HG03457 (cell line): ENCODE measurements around the gene ZNF783.
"Not testable (repeated sequence)": the region's sequence is repeated elsewhere in the genome, so short reads cannot be mapped to it uniquely, and the experiment has no call there.

Experiments used
- ATAC-seq: cut with Tn5 transposase; IDR thresholded peaks from one replicate; pipeline ENCODE4 v1.9.1; 2021; ENCODE audit warnings: moderate number of reproducible peaks; ENCODE audit not compliant: unreplicated experiment

Gene ZNF783

DNA sequence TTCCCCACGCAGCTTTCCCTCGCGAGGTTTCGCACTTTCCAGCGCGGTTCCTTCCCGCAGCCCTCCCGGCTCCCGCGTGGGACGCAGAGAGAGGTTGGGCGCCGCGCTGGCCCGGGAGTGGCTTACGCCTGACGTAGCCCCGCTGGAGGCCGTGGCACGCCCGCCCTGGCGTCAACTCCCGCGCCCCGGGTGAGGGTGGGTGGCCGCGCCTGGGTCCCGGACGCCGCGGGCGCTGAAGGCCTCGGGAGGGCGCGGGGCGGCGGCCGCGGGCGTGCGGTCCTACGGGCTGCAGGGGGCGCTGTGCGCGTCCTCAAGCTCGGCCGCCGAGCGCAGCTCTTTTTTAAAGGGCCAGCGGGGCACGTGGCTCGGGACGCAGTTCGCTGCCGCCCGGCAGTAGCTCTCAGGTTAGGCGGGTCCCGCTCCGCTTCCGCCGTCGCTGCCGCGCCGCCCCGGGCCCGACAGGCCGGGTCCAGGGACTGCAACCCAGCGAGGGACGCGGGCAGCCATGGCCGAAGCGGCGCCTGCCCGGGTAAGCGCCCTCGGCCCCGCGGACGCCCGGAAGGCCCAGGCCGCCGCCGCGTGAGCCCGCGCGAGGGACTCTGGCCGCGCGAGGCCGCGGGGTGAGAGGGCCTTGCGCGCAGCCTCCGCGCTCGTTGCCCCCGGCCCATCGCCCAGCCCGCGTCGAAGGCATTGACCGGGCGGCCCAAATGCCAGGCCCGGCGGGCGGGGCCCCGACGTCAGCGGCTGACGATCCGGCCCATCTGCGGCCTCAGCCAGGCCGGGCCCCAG, at the start of gene ZNF783:
Gene ZNF783 (plus strand): TSS at position 368 of the 789 bp plus-strand sequence. CDS start 138 bp downstream, at position 506.
- peak; percentile 73 for ATAC-seq

DNA sequence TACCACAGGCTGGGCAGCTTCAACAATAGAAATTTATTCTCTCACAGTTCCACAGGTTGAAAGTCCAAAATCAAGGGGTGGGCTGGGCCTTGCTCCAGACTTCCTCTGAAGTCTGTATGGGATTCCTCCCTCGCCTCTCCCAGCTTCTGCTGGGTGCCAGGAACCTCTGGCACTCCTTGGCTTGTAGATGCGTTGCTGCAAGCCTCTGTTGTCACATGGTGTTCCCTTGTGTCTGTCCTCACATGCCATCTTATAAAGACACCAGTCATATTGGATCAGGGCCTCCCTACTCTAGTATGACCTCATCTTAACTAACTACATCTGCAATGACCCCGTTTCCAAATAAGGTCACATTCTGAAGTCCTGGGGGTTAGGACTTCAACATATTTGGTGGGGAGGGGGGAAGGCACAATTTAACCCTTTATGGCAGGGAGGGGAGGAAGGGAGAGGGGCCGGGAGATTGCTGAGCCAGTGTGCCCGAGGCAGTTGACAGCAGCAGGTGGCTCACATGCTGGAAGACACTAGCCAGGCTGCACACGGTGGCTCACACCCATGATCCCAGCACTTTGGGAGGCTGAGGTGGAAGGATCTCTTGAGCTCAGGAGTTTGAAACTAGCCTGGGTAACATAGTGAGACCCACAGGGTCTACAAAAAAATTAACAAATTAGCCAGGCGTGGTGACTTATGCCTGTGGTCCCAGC, 47.8 kb upstream of the ZNF783 start:
- ATAC-seq: no peak

DNA sequence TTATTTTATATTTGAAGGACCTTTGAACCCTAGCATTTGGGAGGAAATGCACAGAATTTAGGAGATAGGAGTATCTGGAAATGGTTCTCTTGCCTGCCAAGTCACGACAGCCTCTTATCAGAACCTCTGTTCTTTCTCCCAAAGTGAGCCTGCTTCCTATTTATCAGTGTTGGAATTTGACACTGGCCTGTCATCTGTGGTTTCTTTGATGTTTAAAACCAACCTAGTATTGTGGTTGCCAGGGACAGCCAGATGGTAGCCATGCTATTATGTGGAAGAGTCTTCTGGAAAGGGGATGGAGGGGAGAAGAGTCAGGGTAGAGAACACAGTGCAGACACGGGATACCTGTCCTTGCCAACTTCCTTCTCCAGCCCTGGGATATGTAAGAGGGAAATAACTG, 45.6 kb upstream of the ZNF783 start:
- ATAC-seq: no peak

DNA sequence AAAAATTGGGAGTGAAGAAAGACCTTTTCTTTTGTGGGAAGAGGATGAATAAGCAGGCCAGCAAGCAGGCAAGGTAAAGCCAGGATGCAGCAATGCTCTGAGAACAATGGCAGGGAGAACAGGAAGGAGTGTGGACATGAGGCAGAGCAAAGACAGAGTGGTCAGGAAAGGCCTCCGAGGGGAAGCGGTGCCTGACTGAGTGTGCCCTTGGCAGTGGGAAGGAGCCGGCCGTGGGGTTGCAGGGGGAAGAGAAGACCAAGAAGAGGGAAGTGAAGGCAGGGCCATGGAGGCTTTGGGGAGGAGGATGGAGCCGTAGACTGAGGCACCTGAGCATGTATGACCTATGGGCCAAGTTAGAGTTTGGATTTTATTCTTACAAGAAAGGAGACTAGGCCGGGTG, 44.4 kb upstream of the ZNF783 start:
- no peak for ATAC-seq

DNA sequence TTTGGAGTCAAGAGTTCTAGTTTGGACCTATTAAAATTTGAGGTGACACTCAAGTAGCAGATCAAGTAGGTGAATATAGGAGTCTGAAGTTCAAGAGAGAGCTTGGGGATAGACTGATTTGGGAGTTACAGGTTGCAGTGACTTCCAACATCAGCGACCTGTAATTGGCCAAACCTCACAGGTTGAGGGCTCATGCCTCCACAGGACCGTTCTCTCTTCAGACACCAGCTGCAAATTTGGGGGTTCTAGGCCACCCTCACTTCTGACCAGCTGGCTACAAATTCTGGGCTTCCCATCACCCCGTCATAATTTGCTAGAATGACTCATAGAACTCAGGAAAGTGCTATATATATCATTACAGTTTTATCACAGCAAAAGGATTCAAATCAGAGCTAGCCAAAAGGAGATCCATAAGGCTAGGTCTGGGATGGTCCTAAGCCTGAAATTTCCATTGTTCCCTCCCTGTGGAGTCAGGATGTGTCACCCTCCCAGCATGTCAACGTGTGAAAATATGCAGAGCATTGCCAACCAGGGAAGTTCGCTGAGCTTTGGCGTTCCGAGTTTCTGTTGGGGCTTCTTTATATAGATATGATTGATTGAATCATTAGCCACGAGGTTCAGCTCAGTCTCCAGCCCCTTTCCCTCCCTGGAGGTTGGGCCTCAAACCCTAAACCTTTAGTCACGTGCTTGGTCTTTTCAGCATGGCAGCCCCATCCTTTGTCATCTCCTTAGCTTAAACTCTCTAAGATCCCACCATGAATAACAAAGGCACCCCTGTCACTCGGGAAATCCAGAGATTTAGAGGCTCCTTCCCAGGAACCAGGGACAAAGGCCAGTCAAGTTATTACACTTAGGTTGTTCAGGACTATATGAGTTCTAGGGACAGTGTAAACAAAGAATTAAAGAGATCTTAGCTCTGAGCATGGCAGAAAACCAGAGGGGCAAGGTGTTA, 43.3 kb upstream of the ZNF783 start:
- ATAC-seq: no peak

DNA sequence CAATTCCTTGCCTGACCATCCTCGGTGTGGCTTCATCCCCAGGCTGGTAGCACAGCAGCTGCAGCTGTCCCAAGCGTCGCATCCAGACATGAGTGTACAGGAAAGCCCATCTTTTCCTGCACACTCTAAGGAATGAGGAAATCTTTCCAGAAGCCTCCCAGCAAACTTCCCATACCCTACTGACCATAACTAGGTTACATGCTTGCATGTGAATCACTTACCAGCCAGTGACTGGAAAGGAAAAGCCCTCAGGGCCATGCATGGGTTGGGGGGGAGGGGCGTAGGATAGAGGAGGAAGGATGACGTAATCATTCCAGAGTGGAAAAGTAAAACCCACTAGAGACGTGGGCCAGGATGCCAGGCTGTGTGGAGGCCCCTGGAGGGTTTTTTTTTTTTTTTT, 41.5 kb upstream of the ZNF783 start:
- no peak for ATAC-seq

DNA sequence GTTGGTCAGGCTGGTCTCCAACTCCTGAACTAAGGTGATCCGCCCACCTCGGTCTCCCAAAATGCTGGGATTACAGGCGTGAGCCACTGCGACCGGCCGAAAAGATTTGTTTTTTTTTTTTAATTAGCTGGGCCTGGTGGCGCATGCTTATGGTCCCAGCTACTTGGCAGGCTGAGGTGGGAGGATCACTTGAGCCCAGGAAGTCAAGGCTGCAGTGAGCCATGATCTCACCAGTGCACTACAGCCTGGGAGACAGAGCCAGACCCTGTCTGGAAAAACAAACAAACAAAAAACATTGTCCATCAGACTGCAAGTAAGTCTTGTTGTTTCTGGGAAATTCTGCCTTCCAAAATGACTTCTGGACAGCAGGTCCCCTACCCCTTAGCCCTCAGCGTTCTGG, 38.8 kb upstream of the ZNF783 start:
- ATAC-seq: no peak

DNA sequence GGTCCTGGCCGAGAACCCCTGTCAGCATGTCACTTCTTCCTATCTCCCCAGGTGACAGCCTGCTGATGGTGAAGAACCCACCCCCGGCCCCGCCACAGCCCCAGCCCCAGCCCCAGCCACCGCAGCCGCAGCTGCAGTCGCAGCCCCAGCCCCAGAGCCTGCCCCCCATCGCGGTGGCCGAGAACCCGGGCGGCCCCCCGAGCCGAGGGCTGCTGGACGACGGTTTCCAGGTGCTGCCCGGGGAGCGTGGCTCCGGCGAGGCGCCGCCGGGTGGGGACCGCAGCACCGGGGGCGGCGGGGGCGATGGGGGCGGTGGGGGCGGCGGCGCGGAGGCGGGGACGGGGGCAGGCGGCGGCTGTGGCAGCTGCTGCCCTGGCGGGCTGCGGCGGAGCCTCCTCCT, 38.2 kb upstream of the ZNF783 start:
- no peak for ATAC-seq

DNA sequence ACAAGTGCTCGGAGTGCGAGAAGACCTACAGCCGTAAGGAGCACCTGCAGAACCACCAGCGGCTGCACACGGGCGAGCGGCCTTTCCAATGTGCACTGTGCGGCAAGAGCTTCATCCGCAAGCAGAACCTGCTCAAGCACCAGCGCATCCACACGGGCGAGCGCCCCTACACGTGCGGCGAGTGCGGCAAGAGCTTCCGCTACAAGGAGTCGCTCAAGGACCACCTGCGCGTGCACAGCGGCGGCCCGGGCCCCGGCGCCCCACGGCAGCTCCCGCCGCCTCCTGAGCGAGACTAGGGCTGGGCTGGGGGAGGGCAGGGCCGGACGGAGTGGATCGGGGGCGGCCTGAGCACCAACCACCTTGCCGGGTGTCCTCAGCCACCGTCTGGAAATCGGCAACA, 37.6 kb upstream of the ZNF783 start:
- ATAC-seq: no peak

DNA sequence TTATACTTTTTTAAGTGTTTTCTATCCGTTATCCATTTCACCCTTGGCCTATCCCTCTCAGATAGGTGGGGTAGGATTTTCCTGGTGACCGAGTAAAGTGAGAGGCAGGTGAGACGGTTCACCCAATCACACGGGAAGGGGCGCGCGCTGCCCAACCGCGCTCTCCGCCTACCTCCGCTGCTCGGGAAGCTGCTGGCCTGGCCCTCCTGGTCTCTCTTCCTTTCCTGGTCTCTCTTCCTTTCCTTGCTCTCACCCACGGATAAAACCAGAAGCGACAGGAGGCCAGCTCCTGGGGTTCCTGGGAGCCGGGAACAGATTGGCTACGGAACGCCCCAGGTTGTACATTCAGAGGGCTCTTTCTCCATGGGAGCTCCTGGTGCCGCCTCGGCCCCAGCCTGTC, 36.9 kb upstream of the ZNF783 start:
- ATAC-seq: no peak

DNA sequence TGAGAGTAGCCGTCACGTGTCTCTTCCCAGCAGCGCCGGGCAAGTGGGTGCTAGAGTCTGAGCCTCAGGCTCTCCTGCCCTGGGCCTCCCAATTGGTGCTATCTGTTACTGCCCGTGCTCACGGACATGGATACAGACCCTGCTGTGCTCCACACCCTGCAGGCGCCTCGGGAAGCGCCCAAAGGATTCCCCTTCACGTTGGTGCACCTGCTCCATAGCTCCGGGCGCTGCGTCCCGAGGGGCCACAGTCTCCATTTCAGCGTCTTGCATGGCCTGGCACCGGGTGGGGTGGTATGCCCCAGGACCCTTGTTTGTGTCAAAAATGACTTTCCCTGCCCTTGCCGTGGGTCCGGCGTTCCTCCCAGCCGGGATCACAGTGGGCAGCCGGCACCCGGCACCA, 36.3 kb upstream of the ZNF783 start:
- no peak for ATAC-seq

DNA sequence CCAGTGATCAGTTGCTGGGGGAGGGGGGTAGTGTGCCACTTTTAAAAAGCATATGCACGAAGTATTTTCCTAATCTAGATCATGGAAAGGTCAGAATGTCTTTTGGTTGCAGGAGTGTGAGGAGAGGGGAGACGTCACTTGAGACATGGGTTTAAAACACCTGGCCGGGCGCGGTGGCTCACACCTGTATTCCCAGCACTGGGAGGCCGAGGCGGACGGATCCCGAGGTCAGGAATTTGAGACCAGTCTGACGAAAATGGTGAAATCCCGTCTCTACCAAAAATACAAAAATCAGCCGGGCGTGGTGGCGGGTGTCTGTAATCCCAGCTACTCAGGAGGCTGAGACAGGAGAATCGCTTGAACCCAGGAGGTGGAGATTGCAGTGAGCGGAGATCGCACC, 35.6 kb upstream of the ZNF783 start:
- not testable (repeated sequence) for ATAC-seq

DNA sequence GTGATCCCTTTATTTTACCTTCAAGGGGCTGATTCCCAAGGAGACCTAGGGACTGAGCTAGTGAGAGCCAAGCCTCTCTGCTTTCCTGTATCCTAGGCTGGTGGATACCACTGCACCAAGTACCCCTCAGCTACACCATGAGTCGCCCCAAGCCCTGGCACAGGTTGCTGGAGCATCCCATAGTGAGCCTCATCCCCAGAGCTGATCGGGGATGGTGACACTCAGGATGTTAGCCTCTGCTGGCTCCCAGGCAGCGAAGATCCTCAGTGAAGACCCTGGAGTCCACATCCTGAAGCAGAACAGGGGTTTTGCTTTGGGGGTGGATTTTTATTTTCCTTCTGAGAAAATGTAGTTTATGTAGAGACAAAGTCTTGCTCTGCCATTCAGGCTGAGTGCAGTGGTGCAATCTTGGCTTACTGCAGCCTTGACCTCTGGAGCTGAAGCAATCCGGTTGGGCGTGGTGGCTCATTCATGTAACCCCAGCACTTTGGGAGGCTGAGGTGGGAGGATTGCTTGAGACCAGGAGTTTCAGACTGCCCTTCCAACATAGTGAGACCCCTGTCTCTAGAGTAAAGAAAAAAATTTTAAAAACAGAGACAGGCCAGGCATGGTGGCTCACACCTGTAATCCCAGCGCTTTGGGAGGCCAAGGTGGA, 35.0 kb upstream of the ZNF783 start:
- ATAC-seq: no peak

DNA sequence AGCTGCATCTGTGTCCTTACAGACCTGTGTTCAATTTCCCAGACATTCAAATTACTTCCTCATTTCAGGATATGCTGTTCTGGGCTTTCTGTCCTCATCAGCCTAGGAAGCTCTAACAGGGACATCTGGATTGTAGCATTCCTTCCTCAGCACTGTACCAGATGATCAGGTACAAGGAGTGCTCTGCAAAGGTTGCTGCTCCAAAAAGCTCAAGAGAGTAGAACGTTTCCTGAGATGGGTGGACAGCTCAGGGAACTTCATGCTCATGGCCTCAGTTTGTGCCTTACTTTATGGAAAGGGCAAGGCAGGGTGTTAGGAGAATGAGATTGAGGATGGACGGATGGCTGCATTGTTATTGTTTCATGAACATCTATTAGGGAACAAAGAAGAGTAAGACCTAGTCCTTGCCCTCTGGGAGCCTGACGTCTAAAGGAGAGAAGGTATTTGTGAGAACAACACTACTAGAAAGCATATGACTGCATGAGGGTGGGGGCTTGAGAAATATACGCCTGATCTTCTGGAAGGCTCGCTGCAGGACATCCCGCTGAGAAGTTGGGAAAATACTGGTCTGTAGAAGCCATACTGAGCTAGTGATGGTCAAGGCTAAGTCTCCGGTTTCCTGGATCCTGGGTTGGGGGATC, 33.0 kb upstream of the ZNF783 start:
- no peak for ATAC-seq

DNA sequence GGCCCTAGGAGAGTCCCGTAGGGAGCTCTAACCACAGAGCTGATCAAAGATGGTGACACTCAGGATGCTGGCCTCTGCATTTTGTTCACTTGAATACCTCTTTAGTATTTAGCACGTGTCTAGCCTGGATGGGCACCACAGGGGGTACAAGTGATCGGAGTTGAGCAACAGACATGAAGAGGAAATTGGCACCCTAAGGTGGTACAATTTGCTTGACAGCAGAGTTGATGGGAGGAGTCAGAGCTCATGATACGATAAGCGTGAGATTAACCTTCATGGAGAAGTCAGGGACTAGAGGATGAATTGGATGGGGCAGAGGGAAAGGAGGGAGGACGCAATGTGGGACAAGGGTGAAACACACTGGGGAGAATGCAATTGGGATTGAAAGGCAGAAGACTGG, 32.5 kb upstream of the ZNF783 start:
- ATAC-seq: no peak

DNA sequence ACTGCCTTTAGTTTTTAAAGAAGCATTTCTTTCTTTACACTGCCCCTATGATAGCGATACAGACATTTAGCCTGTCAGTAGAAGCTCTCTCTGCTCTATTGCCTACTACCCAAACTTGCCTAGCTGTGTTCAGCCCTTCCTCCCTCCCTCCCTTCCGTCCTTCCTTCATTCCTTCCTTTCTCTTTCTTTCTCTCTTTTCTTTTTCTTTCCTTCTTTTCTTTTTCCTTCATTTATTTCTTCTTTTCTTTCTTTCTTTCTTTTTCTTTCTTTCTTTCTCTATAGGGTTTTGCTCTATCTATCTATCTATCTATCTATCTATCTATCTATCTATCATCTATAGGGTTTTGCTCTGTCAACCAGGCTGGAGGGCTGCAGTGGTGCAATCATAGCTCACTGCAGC, 29.6 kb upstream of the ZNF783 start:
- no peak for ATAC-seq

DNA sequence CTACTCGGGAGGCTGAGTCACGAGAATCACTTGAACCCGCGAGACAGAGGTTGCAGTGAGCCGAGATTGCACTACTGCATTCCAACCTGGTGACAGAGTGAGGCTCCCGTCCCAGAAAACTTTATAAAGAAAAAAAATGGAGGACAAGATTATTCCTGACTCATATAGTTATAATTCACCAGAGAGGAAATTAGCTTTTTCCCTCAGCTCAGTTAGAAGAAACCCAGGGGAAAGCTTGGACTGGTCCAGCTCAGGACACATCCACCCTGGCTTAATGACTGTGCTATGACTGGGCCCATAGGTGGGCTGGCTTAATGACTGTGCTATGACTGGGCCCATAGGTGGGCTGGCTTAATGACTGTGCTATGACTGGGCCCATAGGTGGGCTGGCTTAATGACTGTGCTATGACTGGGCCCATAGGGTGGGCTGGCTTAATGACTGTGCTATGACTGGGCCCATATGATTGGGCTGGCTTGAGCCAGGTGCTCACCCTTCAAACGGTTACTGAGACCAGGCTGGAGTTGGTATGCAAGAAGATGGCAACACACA, 28.3 kb upstream of the ZNF783 start:
- not testable (repeated sequence) for ATAC-seq

DNA sequence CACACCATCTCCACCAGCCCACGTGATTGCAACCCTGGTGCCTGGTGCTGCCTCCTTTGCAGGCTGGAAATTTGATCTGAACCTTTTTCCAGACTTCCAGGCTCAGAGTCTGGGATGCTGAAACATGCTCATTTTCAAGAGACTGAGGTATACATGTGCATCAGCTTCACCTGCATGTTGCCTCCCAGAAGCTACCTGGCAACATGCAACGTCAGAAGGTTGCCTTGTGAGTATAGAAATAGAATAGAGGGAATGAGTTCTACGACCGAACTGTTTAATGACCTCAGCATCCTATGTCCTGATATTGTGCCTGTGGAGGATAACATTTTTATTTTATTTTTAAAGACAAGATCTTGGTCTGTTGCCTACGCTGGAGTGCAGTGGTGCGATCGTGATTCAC, 24.5 kb upstream of the ZNF783 start:
- ATAC-seq: no peak

DNA sequence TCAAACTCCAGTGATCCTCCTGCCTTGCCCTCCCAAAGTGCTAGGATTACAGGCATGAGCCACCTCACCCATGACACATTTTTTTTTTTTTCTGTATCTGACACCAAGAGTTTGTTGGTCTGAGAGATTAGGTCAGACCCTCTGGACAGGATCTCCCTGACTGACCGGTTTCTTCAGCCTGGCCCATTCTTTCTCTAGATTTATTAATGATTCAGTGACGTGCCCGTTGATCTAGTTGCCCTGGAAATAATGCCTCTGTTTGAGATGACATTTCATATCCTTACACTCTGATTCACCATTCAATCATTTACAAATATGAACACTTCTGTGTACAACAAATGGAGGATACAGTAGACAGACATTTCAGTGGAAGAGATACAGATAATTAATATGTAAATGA, 23.9 kb upstream of the ZNF783 start:
- no peak for ATAC-seq
